GDM1 (cell line): ENCODE data around the gene SIVA1.

Source experiments
- DNase-seq: peaks from one replicate; lab custom pipeline; 2025; lab: John Stamatoyannopoulos, UW

Gene SIVA1

DNA sequence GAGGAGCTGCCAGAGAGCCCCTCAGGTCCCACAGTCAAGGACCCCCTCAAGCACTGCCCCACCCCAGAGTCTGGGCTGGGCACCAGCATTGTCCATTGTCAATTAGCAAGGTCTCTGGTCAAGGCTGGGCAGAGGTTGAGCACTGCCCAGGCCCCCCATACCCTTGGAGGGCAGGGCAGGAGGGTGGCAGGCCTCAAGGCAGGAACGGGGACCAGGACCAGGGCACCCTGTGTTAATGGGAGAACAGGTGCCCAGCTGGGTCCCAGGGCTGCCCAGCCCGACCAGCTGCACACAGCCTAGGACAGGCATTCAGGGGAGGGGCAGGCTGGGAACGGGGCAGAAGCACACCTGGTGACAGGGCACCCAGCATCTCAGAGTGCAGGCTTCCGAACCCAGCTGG lies 18.4 kb downstream of the SIVA1 start:
- DNase-seq: no peak

DNA sequence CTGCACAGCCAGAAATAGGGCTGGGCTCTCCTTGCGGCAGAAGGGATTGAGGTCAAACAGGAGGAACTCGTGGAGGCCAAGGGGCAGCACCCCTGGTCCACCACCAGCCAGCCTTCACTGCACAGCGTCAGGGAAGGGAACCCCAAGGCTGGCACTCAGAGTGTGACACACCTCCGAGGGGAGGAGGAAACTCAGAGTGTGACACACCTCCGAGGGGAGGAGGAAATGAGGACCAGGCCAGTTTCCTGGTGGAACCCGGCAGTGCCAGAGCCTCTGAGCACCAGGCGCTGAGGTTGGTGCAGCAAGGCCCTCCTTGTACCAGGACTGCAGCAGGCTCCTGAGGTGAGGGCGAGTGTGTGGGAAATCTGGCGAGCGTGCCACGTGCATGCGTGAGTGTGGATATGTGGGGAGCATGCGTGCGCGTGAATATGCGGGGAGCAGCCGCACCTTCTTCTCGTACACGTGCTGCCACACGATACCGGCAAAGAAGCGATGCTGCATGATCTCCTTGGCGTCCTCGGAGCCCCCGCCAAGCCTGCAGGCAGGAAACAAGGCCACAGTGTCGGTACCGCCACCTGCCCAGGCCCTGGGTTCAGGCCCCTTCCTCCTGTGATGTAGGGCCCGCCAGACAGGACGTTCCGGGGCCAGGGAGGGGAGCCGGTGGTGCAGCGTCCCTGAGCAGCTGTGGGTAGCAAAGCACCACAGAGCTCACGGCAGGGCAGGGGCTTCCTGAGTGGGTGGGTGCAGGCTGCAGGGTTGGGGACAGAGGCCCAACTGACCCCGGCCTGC lies 19.2 kb downstream of the SIVA1 start:
- no peak for DNase-seq

DNA sequence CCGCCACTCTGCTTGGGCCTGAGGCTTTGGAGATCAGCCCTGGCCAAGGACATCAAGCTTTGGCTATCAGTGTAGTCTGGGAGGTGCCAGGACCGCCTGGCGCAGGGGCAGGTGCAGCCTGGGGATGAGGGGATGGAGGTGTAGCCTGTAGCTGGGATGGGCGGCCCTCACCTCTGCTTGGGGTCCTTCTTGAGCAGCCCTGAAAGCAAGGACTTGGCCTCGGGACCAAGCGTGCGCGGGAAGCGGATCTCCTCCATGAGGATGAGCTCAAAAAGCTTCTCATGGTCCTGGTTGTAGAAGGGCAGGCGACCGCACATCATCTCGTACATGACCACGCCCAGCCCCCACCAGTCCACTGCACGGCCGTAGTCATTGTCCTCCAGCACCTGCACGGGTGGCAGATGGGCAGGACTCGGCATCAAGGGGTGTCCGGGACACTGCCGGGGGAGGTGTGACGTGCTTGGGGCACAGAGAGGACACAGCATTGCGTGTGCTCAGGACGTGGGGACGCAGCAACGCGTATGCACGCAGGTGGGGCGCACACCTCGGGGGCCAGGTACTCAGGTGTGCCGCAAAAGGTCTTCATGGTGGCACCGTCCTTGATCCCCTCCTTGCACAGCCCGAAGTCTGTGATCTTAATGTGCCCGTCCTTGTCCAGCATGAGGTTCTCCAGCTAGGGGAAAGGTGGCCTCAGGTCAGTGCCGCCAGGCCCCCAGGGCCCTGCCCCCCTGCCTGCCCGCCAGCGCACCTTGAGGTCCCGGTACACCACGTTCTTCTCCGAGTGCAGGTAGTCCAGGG lies 20.0 kb downstream of the SIVA1 start:
- DNase-seq: no peak

DNA sequence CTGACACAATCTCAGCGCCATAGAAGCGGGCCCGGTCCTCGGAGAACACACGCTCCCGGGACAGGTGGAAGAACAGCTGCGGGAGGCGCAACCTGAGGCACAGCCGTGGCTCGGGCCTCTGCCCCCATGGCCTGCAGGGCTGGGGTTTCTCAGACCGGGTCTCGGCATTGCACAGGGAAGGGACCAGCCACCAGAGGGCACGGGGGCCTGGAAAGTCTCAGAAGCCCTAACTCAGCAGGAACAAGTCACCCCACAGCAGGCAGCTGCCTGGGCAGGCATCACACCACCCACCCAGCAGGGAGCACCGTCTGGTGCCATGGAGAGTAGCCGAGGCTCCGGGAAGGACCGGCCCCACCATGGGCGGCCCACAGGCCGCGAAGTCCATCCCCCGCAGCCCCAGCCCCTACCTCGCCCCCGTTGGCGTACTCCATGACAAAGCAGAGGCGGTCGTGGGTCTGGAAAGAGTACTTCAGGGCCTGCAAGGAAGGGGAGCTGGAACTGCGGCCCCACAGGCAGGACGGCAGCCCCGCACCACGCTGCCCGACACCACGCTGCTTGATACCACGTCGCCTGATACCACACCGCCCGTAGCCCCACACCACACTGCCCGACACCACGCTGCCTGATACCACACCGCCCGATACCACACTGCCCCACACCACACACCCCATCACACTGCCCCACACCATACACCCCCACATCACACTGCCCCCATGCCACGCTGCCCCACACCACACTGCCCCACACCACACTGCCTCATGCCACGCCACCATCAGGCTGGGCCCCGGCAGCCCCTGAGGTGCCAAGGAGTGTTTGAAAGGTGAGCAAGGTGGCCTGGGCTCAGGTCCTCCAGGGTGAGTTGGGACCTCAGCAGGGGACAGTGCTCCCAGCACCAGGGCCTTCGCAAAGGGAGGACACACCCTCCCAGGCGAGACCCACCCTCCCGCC lies 20.8 kb downstream of the SIVA1 start:
- no peak for DNase-seq

DNA sequence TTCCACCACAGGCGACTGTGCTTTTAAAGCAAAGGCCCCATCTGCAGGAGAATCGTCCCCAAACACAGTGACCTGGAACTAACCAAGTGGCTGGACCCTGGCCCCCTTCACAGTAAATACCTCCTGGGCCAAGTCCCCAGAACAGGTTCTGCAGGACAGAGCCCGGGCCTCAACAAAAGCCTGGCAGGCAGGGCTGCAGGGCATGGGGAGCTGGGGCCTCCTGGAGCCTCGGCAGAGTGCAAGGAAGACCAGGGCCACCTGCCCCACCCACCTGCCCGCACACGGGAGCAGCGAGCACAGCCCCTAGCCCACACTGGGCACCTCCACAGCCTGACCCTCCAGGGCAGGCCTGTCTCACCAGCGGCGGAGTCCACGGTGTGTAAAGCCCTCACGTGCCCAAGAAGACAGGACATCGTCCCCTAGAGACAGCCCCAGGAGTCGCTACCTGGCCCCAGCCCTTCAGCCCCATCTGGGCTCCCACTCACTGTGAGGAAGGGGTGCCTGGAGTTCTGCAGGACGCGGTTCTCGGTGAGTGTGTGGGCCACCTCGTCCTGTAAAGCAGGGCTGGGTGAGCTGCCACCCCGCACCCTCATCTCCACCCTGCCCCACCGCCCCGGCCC lies 21.6 kb downstream of the SIVA1 start:
- DNase-seq: no peak

DNA sequence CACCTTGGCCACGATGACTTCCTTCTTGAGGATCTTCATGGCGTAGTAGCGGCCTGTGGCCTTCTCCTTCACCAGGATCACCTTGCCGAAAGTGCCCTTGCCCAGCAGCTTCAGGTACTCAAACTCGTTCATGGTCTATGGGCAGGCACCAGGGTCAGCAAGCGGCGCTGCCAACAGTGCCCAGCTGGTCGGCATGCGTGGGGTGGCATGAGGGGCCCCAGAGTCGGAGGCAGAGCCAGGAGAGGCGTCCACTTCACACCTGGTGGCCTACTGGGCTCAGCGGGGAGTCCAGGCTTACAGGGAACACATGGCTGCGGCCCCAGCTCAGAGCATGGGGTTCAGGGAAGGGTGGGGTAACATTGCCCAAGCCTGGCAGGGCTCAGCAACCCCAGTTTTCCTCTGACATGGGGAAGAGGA lies 22.1 kb downstream of the SIVA1 start:
- DNase-seq: no peak

DNA sequence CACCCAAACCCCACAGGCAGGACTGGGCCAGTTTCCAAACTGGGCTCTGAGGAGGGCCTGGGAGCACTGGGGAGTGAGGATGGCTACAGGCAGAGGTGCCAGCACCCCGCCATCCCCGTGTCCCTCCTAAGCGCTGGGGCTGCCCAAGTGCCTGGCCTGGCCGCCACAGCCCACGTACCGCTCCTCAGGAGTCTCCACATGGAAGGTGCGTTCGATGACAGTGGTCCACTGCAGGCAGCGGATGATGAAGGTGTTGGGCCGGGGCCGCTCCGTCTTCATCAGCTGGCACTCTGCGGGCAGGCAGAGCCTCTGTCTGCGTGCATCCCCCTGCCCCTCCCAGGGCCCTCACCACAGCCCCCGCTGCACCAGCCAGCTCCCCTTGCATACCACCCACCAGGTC lies 23.5 kb downstream of the SIVA1 start:
- no peak for DNase-seq

DNA sequence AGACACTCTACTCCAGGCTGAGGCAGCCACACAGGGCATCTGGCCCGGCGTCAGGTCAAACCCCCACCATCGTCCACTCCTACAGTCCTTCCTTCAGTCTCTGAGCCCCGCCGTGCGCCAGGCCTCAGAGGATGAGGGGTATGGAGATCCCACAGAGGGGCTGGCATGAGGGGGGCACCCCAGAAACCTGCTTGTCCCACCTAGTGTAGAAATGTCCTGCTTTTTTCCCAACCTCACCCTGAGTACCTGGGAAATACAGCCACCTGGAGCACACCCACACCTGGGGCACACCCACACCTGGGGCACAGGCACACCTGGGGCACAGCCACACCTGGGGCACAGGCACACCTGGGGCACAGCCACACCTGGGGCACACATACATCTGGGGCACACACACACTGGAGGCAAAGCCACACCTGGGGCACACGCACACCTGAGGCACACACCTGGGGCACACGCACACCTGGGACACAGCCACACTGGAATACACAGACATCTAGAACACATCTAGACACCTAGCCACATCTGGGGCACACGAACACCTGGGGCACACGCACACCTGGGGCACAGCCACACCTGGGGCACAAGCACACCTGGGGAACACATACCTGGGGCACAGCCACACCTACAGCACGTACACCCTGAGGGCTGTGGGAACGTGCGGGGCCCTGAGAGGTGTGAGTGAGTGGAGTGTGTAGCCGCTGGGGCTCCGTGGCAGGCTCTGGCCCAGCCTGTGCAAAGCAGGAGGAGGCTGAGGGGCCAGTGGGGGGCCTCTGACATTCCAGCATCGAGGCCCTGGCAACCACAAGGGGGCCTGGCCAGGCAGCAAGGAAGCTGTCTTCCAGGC lies 24.2 kb downstream of the SIVA1 start:
- no peak for DNase-seq

DNA sequence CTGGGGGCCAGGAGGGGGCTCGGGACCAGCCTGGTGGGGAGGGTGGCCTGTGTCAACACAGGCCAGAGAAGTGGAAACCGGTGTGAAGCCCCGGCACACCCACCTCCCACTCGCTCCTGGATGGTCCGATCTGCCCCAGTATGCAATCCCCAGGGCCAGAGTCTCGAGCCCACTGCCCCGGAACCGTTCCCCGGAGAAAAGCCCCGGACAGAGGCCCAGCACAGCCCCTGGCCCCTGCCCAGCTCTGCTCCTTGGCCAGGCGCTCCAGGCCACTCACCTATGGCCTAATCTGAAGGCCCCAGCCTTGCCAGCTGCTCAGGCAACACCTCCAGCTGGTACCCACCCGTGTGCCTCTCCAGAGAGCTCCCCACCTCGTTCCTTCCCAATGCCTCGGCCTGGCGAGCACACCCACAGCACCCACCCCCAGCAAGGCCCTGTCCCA lies 24.9 kb downstream of the SIVA1 start:
- DNase-seq: no peak

DNA sequence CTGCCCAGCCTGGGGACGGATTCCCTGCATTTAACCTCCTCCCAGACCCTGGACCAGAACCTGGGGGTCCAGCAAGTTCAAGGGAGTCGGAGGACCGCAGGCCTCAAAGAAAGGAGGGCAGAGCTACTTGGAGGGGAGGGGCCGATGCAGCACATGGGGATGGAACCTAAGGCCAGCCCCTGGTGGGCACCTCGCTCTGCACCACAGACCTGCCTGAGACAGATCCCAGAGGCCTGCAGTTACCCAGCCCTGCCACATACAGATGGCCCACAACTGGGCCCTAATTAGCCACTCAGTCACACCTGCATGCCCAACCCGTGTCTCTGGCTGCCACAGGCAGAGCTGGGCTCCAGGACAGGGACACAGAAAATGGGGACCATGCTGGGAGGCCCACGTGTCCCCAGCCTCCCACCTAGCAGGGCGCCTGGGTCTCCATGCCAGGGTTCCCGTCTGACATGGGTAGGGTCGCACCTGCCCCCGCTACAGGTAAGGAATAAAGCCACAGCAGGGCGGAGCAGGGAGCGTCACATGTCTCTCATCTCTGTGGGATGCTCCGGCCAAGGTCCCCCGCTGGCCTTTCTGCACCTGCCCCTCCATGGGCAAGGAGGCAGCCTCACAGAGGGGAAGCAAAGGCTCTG lies 25.9 kb downstream of the SIVA1 start:
- no peak for DNase-seq

DNA sequence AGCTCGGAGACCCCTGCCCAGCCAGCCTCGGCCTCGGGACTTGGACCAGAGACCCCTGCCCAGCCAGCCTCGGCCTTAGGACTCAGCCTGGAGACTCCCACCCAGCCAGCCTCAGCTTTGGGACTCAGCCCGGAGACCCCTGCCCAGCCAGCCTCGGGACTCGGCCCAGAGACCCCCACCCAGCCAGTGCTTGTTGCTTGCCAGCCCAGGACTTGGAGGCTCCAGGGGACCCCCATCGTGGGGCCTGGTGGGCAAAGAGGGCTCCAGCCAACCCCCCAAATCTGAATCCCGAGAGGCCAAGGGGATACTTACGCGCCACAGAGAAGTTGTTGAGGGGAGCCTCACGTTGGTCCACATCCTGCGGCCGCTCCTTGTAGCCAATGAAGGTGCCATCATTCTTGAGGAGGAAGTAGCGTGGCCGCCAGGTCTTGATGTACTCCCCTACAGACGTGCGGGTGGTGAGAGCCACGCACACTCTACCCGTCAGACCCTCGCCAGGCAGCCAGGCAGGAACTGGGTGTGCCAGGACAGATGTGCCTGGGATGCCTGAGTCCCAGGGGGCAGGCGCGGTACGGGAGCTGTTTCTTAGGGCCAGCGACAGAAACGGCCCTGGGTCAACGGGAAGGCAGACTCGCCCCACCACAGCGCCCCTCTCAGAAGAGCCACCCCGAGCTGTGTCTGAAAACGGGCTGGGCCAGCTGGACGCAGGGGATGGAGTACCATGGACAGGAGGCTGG lies 27.0 kb downstream of the SIVA1 start:
- DNase-seq: no peak

DNA sequence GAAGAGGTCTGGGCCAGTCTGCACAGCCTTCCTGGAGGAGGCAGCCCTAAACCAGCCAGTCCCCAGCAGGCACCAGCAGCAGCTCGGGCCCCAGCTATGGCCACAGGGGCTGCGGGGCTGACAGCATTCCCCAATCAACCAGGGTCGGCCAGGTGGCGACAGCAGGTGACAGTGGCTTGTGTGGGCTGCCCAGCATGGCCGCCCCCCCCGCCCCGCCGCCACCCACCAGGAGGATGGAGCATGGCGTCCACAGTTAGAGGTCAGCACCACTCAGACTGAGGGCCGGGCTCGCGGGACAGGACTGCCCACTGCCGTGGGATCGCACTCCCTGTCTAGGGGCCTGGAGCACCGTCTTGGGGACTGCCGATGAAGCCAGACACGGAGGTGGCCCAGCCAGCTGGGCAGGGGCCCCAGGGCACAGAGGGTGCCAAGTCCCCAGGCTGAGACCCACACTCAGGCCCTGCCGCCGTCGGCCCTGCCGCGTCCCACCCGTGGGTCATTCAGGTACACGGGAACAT lies 27.6 kb downstream of the SIVA1 start:
- DNase-seq: no peak

DNA sequence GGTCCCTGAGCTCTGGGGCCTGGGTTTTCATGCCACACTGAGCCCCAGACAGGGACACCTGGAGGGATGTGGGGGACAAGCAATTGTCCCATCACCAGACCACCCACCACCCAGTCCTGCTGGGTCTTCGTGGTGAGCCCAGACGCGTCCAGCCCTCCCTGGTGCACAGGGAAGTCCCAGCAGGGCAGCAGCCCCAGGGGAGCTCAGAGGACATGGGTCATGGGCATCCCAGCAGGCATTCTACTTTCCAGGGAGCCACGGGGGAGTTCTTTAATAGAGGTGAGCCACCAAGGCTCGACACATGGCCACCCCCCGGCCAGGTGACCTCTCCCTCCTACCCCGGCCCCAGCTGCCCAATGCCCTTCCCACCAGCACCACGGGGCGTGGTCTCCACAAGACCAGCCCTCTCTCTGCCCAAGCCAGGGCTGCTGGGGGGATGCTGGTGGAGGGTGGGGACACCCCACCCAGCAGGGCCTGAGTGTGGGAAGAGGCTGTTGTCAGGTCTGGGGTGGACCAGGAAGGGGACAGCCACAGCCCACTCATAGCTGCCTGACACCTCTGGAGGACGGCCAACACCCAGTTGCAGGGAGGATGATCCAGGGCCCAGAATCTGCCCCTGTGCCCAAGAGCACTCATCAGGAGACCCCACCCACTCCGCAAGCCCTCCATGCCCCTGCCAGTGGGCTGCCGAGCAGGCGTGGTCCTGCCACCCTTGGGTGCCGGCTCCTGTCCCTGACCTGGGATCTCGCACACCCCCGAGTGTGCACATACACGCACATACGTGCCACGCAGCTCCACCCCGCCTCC lies 28.5 kb downstream of the SIVA1 start:
- DNase-seq: no peak

DNA sequence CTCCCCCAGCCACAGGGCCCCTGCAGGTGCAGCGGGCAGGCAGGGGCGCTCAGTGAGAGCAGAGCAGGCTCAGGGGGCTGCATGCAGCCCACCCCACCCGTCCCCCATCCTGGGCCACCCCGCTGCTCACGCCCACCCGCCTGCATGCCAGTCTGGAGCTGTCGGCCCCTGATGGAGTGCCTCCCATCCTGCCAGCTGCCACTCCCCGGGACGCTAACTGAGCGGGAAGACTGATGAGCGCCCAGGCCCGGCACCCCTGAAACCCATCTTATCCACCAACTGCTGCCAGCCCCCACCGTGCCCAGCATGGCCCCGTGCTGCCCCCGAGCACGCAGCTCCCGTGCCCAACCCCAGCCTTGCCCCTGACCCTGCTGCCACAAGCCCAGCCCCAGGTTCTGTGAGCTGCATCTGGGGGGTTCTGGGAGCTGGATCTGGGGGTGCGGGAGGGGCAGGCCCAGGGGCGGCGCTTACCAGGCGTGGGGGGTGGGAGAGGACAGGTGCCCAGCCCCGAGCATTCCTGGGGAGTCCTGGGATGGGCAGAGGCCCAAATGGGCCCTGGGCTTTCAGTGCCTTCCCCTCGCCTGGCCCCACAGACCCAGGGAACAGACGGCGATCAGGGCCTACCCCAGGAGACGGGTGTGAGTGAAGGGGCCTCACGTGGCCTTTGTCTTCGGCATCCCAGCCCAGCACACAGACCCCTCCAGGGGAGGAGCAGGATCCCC lies 29.3 kb downstream of the SIVA1 start:
- DNase-seq: no peak

DNA sequence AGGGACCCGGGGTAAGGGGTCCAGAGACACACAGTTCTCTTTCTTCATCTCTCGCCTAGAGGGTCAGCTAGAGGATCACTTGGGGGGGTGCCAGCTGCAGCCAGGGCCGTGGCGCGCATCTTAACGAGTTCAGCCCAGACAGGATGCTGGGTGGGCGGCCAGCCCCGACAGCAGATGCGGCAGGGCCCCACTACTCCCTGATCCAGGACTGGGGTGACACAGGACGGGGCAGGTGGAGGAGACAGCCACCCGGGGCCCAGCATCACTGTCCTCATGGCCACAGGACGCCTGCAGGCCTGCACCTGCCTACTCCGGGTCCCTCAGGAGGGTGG lies 29.8 kb downstream of the SIVA1 start:
- no peak for DNase-seq

DNA sequence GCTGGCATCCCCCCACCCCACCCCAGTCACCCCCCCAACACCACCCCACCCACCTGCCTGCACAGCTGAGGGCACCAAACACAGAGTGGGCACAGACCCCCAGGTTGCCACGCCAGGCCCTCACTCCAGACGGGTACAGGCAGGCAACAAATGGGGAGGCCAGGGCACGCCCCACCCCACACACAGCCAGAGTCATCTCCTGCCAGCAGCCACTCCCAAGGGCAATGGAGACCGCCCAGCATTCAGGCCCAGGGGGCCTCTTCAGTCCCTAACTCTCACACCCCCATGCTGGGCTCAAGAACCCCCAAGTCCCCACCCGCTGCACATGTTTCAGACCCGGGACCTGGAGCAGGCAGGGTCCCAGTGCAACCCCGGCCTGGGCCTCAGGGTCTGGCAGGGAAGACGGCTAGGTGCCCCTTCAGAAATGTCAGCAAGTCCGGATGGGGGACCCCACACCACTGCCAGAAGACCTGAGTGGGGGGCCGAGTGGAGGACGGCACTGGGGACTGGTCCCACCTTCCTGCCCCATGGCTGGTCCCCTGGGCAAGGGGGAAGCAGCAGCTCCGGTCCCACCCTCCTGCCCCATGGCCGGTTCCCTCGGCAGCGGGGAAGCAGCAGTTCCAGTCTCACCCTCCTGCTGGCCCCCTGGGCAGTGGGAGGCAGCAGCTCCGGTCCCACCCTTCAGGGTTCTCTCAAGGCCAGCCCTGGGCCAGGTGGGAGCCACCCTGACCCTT lies 30.7 kb downstream of the SIVA1 start:
- DNase-seq: no peak

DNA sequence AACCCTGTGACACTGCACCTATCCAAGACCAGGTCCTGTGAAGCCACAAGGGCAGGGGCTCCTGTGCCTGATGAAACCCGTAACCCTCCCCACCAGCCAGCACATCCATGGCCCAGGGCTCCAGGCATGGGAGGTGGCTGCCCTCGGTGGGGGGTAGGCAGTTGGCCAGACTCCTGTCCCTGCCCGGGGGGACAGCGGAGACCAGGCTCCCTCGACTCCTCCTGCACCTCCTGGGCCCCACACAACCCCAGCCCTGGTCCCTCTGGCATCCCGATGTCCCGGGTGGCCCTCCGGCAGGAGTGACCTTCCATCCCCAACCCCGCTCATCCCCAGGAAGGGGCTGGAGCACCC lies 31.2 kb downstream of the SIVA1 start:
- no peak for DNase-seq
